ENCODE data around the gene SSUH2.

SSUH2 gene

GRCh38 chr3:8627949-8628348, 16.6 kb downstream of the SSUH2 start:
- Histone ChIP-seq H3K4me2 (ENCODE audit: low read depth, low read length, poor library complexity, severe bottlenecking) (no peak overlapping the region), H4K20me1 (ENCODE audit: low read depth, low read length) (no peaks in the 10 kb centered on the region), H3K9ac (ENCODE audit: low read length) (no peak overlapping the region), H3K9me3 (ENCODE audit: insufficient read depth, low read length) (no peaks in the 10 kb centered on the region), H3K9me2 (replicated peaks; ENCODE audit: insufficient read depth, low read length) (no peaks in the 10 kb centered on the region), H2AFZ (ENCODE audit: low read depth, low read length, severe bottlenecking) (no peak overlapping the region), H3K4me3 (ENCODE audit: insufficient read depth, low read length, poor library complexity, severe bottlenecking) (no peak overlapping the region), H3F3A (ENCODE audit: insufficient read depth) (no peaks in the 10 kb centered on the region), H3K27me3 (ENCODE audit: low read length) (no peaks in the 10 kb centered on the region), H3K79me2 (ENCODE audit: insufficient read depth, low read length) (no peaks in the 10 kb centered on the region), H3K36me3 (ENCODE audit: low read length) (no peaks in the 10 kb centered on the region), H3K27ac (ENCODE audit: low read depth, low read length) (no peak overlapping the region)
- no peak for TF ChIP-seq CTCF (IDR thresholded peaks at IDR 0.05; ENCODE audit: insufficient read depth, low read length, poor library complexity, severe bottlenecking)
- TF ChIP-seq EZH2phosphoT487 (conservative IDR thresholded peaks at IDR 0.05; ENCODE audit: low read length) = no peak

GRCh38 chr3:8627201-8627940, 17.2 kb downstream of the SSUH2 start:
- Histone ChIP-seq H3K79me2 (ENCODE audit: insufficient read depth, low read length) (no peaks in the 10 kb centered on the region), H3K9me2 (replicated peaks; ENCODE audit: insufficient read depth, low read length) (no peaks in the 10 kb centered on the region), H3K9ac (ENCODE audit: low read length) (no peak overlapping the region), H2AFZ (ENCODE audit: low read depth, low read length, severe bottlenecking) (no peak overlapping the region), H3K27me3 (ENCODE audit: low read length) (no peaks in the 10 kb centered on the region), H3K27ac (ENCODE audit: low read depth, low read length) (no peak overlapping the region), H3K4me2 (ENCODE audit: low read depth, low read length, poor library complexity, severe bottlenecking) (no peak overlapping the region), H3K36me3 (ENCODE audit: low read length) (no peaks in the 10 kb centered on the region), H4K20me1 (ENCODE audit: low read depth, low read length) (no peaks in the 10 kb centered on the region), H3K4me3 (ENCODE audit: insufficient read depth, low read length, poor library complexity, severe bottlenecking) (no peak overlapping the region), H3K9me3 (ENCODE audit: insufficient read depth, low read length) (no peaks in the 10 kb centered on the region), H3F3A (ENCODE audit: insufficient read depth) (no peaks in the 10 kb centered on the region)
- TF ChIP-seq CTCF (IDR thresholded peaks at IDR 0.05; ENCODE audit: insufficient read depth, low read length, poor library complexity, severe bottlenecking) (no peak), EZH2phosphoT487 (conservative IDR thresholded peaks at IDR 0.05; ENCODE audit: low read length) (no peak)

- Histone ChIP-seq H3K27me3 (ENCODE audit: low read length) (no peaks in the 10 kb centered on the region), H3F3A (ENCODE audit: insufficient read depth) (no peaks in the 10 kb centered on the region), H3K4me3 (ENCODE audit: insufficient read depth, low read length, poor library complexity, severe bottlenecking) (no peak overlapping the region), H3K36me3 (ENCODE audit: low read length) (no peaks in the 10 kb centered on the region), H3K27ac (ENCODE audit: low read depth, low read length) (no peak overlapping the region), H2AFZ (ENCODE audit: low read depth, low read length, severe bottlenecking) (no peak overlapping the region), H3K9me3 (ENCODE audit: insufficient read depth, low read length) (no peaks in the 10 kb centered on the region), H3K9me2 (replicated peaks; ENCODE audit: insufficient read depth, low read length) (no peaks in the 10 kb centered on the region), H3K79me2 (ENCODE audit: insufficient read depth, low read length) (no peaks in the 10 kb centered on the region), H3K9ac (ENCODE audit: low read length) (no peak overlapping the region), H4K20me1 (ENCODE audit: low read depth, low read length) (no peaks in the 10 kb centered on the region), H3K4me2 (ENCODE audit: low read depth, low read length, poor library complexity, severe bottlenecking) (no peak overlapping the region)
- TF ChIP-seq CTCF (IDR thresholded peaks at IDR 0.05; ENCODE audit: insufficient read depth, low read length, poor library complexity, severe bottlenecking) = no peak
- TF ChIP-seq EZH2phosphoT487 (conservative IDR thresholded peaks at IDR 0.05; ENCODE audit: low read length) = no peak
These were observed 18.6 kb downstream of the SSUH2 start for GRCh38 chr3:8625991-8626390.

All from SU-DHL-6 (cell line).